ENCODE results near the gene CRYBG2.
"Not testable (repeated sequence)": the region's sequence is repeated elsewhere in the genome, so short reads cannot be mapped to it uniquely, and the experiment has no call there.

DNA sequence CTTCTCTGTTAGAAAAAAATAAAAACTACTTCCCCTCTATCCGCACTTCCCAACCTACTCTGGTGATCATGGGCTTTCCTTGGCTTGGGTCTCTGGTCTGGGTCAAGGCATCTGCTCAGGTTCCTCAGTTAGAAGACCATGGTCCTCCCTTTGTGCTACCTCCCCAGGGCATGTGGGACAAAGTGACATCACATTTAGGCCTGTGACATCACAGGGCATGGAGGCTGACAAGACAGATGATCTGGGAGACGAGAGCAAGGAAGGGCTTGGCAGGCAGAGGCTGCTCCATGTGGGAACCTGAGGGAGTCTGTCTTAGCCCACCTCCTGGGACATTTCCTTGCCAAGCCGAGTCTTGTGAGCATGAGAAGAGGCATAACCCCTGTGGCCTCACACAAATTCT, 18.7 kb upstream of the CRYBG2 start, which contains the start of gene ZNF683:
- not testable (repeated sequence) for TF ChIP-seq POLR2A, EP300 (IDR thresholded peaks at IDR 0.05)
- TF ChIP-seq, protein P1, sequence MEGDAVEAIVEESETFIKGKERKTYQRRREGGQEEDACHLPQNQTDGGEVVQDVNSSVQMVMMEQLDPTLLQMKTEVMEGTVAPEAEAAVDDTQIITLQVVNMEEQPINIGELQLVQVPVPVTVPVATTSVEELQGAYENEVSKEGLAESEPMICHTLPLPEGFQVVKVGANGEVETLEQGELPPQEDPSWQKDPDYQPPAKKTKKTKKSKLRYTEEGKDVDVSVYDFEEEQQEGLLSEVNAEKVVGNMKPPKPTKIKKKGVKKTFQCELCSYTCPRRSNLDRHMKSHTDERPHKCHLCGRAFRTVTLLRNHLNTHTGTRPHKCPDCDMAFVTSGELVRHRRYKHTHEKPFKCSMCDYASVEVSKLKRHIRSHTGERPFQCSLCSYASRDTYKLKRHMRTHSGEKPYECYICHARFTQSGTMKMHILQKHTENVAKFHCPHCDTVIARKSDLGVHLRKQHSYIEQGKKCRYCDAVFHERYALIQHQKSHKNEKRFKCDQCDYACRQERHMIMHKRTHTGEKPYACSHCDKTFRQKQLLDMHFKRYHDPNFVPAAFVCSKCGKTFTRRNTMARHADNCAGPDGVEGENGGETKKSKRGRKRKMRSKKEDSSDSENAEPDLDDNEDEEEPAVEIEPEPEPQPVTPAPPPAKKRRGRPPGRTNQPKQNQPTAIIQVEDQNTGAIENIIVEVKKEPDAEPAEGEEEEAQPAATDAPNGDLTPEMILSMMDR (IDR thresholded peaks at IDR 0.05), result not testable (repeated sequence)
